H1 (cell line): Measurements from ENCODE around the gene CCNB1. TPM values are rescaled to one million over a fixed set of nuclear protein-coding genes. Genes with fewer than 3 reads are reported as not detected.

Experiments
- CBX5 ChIP-seq: fragments of 300-800, 300-1000 bp; sonication (generic); IDR thresholded peaks from 2 replicates; pipeline ENCODE4 v1.7.1; 2016; ENCODE audit warnings: antibody characterized with exemption, low read length, low read depth
- CHD1 ChIP-seq: IDR thresholded peaks from 2 replicates; pipeline ENCODE4 v1.6.1; 2012; ENCODE audit warnings: low read depth, low read length, improper control_type of control experiment
- RAD21 ChIP-seq, 2 experiments: IDR thresholded peaks in 1 of 2; conservative IDR thresholded peaks in 1 of 2; 2 replicates each; pipeline ENCODE4 v1.6.1; 2011; ENCODE audit warnings: low read depth in 2 of 2, low read length in 2 of 2, improper control_type of control experiment in 1 of 2, inconsistent platforms in 1 of 2, mild to moderate bottlenecking in 1 of 2, moderate library complexity in 1 of 2
- polyA plus RNA-seq, 7 experiments: library from polyadenylated mRNA; depleted of rRNA in 3 of 7; stranded (reverse) in 5 of 7; unstranded in 2 of 7; fragments of >200 nt in 5 of 7; fragments of 200-250 nt in 2 of 7; gene quantifications; 1 replicate in 5 of 7; 2 replicates in 1 of 7; 4 replicates in 1 of 7; pipeline versions ENCODE4 v1.2.1 to v1.2.3, GENCODE V29; 2011 to 2013; ENCODE audit warnings: missing spikeins in 2 of 7, mixed read lengths in 2 of 7
- total RNA-seq: library from RNA; stranded (reverse); fragmentation: NEBNext Ultra II Directional; extraction: Animal tissue kit (Norgen Biotek cat#: 25700); gene quantifications from 2 replicates; pipeline ENCODE4 v1.2.1, GENCODE V29; 2021

Gene CCNB1
- total and polyA plus RNA-seq, 2 of the 8 experiments (the other 6 are each of a cell fraction or from before 2014, with no cell fraction given) = 122 to 338 TPM

DNA sequence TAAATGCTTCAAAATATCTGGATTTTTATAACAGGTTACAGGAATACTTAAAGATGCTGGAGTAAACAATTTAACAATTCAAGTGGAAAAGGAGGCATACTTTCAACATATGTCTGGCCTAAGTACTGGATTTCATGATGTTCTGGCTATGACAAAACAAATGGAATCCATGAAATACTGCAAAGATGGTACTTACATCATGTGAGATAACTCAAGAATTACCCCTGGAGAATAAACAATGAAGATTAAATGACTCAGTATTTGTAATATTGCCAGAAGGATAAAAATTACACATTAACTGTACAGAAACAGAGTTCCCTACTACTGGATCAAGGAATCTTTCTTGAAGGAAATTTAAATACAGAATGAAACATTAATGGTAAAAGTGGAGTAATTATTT is 37.5 kb upstream of the CCNB1 start (continued):
- TF ChIP-seq CHD1 (no peak), CBX5 (no peak), RAD21 (IDR thresholded peaks at IDR 0.05 in 1 of 2, conservative IDR thresholded peaks at IDR 0.05 in 1 of 2; ENCODE audit: low read depth in 2 of 2, low read length in 2 of 2) (no peak)
